Upper lobe of left lung (tissue), 6 donors: ENCODE results near the gene ADARB1. TPM values are rescaled to one million over a fixed set of nuclear protein-coding genes. Genes with fewer than 3 reads are reported as not detected.

Experiments used
- ATAC-seq, 2 donors: fragments of 200-7000 bp; cut with Tn5 transposase; one replicate each; pipeline ENCODE4 v1.9.1; 2022; ENCODE audit warnings: mild to moderate bottlenecking in 2 of 2, moderate library complexity in 2 of 2; ENCODE audit not compliant: low FRiP score in 2 of 2
- DNase-seq, 2 donors: peaks; one replicate each; pipeline ENCODE4 v3.0.0-alpha.2; 2019 to 2020
- H3K27ac ChIP-seq, 4 donors: fragments of 200-600 bp; sonication (generic); one replicate each; pipeline ENCODE4 v1.5.1; 2016 to 2019
- H3K27me3 ChIP-seq, 4 donors: fragments of 200-600 bp; sonication (generic); one replicate each; pipeline ENCODE4 v1.5.1; 2017 to 2019
- H3K36me3 ChIP-seq, 4 donors: fragments of 200-600 bp; sonication (generic); one replicate each; pipeline ENCODE4 v1.5.1; 2016 to 2019
- H3K4me1 ChIP-seq, 4 donors: fragments of 200-600 bp; sonication (generic); one replicate each; pipeline ENCODE4 v1.5.1; 2018 to 2019
- H3K4me3 ChIP-seq, 4 donors: fragments of 200-600 bp; sonication (generic); one replicate each; pipeline ENCODE4 v1.5.1; 2017 to 2019; ENCODE audit warnings: mild to moderate bottlenecking in 2 of 4, moderate library complexity in 1 of 4
- H3K9me3 ChIP-seq, 4 donors: fragments of 200-600 bp; sonication (generic); one replicate each; pipeline ENCODE4 v1.5.1; 2018 to 2019
- CTCF ChIP-seq, 6 experiments: fragments of 450-650 bp in 4 of 6; fragments of 200-600 bp in 2 of 6; sonication (generic) in 2 of 6; IDR thresholded peaks; one replicate each; pipeline ENCODE4 v1.5.1; 2016 to 2019; ENCODE audit warnings: antibody characterized with exemption in 6 of 6
- EP300 ChIP-seq, 4 donors: sonication (generic); formaldehyde crosslinking; IDR thresholded peaks; one replicate each; pipeline ENCODE4 v1.5.1; 2017; ENCODE audit warnings: antibody characterized with exemption in 4 of 4, control low read depth in 2 of 4
- POLR2A ChIP-seq, 4 donors: fragments of 450-650 bp; IDR thresholded peaks; one replicate each; pipeline ENCODE4 v1.5.1; 2016 to 2017; ENCODE audit warnings: antibody characterized with exemption in 4 of 4, mild to moderate bottlenecking in 2 of 4
- POLR2AphosphoS5 ChIP-seq, 2 donors: sonication (generic); formaldehyde crosslinking; IDR thresholded peaks; one replicate each; pipeline ENCODE4 v1.5.1; 2017; ENCODE audit warnings: antibody characterized with exemption in 2 of 2
- WGBS, 2 donors: methylation state at CpG; one replicate each; pipeline ENCODE4 v1.1.5; 2017 to 2018; 5-methylcytosine and 5-hydroxymethylcytosine counted together
- total RNA-seq, 6 donors: library from RNA; depleted of rRNA in 4 of 6; stranded (reverse); fragments of >200 nt in 4 of 6; gene quantifications; one replicate each; pipeline versions ENCODE4 v1.1.0 to v1.2.1, GENCODE V29; 2016 to 2021
- donor health status: DM: no; HTN: no; CAD: no; lungs with moderate emphysema.
- donor health status: DM: no; HTN: yes; CAD: no; lungs with severe emphysema.

The ADARB1 gene
- total RNA-seq, 6 donors from 2014 or later: 26.5 to 94.3 (median 42.4) TPM

GRCh38 chr21:45069085-45069484, 5.3 kb upstream of the ADARB1 start:
- 91 to 95% methylated on average over 11 of the region's 11 CpGs for WGBS, 2 donors
- ATAC-seq (no peak), DNase-seq (no peak)
- H3K4me1 ChIP-seq: peaks cover 4 to 11% (median 7%) of the 10 kb centered on the region in 4 donors
- H3K27me3 ChIP-seq: no peaks in the 10 kb centered on the region
- no peak for TF ChIP-seq EP300 (IDR thresholded peaks at IDR 0.05)
- TF ChIP-seq POLR2AphosphoS5 (IDR thresholded peaks at IDR 0.05): no peak
- no peak for TF ChIP-seq CTCF (IDR thresholded peaks at IDR 0.05)
- no peak for TF ChIP-seq POLR2A (IDR thresholded peaks at IDR 0.05)
- no peaks in the 10 kb centered on the region for H3K9me3 ChIP-seq
- no peak overlapping the region for H3K4me3 ChIP-seq
- no peaks in the 10 kb centered on the region for H3K36me3 ChIP-seq
- no peak overlapping the region for H3K27ac ChIP-seq

- H3K27me3 ChIP-seq: no peaks in the 10 kb centered on the region
- peaks cover 4 to 10% (median 6%) of the 10 kb centered on the region in 4 donors for H3K4me1 ChIP-seq
- TF ChIP-seq CTCF (IDR thresholded peaks at IDR 0.05) (no peak), POLR2AphosphoS5 (IDR thresholded peaks at IDR 0.05) (no peak), EP300 (IDR thresholded peaks at IDR 0.05) (no peak), POLR2A (IDR thresholded peaks at IDR 0.05) (no peak)
- no peak overlapping the region for H3K4me3 ChIP-seq
- H3K9me3 ChIP-seq: no peaks in the 10 kb centered on the region
- no peak for ATAC-seq
- H3K36me3 ChIP-seq: no peaks in the 10 kb centered on the region
- no peak overlapping the region for H3K27ac ChIP-seq
- DNase-seq: no peak
- WGBS, 2 donors: 75 to 81% methylated on average over 5 of the region's 5 CpGs
These were observed 4.7 kb upstream of the ADARB1 start for GRCh38 chr21:45069711-45070110.

- 88 to 90% methylated on average over 21 to 24 of the region's 24 CpGs for WGBS, 2 donors
- DNase-seq (no peak), ATAC-seq (no peak)
- no peaks in the 10 kb centered on the region for H3K27me3 ChIP-seq
- TF ChIP-seq POLR2A (IDR thresholded peaks at IDR 0.05) (no peak), CTCF (IDR thresholded peaks at IDR 0.05) (no peak), POLR2AphosphoS5 (IDR thresholded peaks at IDR 0.05) (no peak), EP300 (IDR thresholded peaks at IDR 0.05) (no peak)
- H3K4me1 ChIP-seq: peaks cover 8 to 25% (median 15%) of the 10 kb centered on the region in 4 donors
- no peaks in the 10 kb centered on the region for H3K36me3 ChIP-seq
- H3K4me3 ChIP-seq: no peak overlapping the region
- no peaks in the 10 kb centered on the region for H3K9me3 ChIP-seq
- no peak overlapping the region for H3K27ac ChIP-seq
These were observed 3.1 kb upstream of the ADARB1 start for GRCh38 chr21:45071078-45071873.

GRCh38 chr21:45071874-45072737, 2.3 kb upstream of the ADARB1 start:
- 95 to 97% methylated on average over 17 to 31 of the region's 32 CpGs for WGBS, 2 donors
- TF ChIP-seq POLR2AphosphoS5 (IDR thresholded peaks at IDR 0.05): no peak
- no peak for TF ChIP-seq POLR2A (IDR thresholded peaks at IDR 0.05)
- peaks cover 8 to 27% (median 16%) of the 10 kb centered on the region in 4 donors for H3K4me1 ChIP-seq
- H3K27me3 ChIP-seq: no peaks in the 10 kb centered on the region
- DNase-seq: no peak
- no peaks in the 10 kb centered on the region for H3K36me3 ChIP-seq
- no peak overlapping the region for H3K4me3 ChIP-seq
- no peak overlapping the region for H3K27ac ChIP-seq
- no peak for ATAC-seq
- H3K9me3 ChIP-seq: no peaks in the 10 kb centered on the region

GRCh38 chr21:45072738-45073300, 1.6 kb upstream of the ADARB1 start:
- WGBS, 2 donors: 90 to 94% methylated on average over 28 to 29 of the region's 29 CpGs
- ATAC-seq (no peak), DNase-seq (peak in 1 of 2 donors; percentile 76)
- Histone ChIP-seq H3K36me3 (no peaks in the 10 kb centered on the region), H3K9me3 (no peaks in the 10 kb centered on the region), H3K4me1 (peaks cover 8 to 28% (median 16%) of the 10 kb centered on the region in 4 donors), H3K27ac (no peak overlapping the region), H3K27me3 (no peaks in the 10 kb centered on the region), H3K4me3 (peak overlapping the region in 2 of 4 donors; percentile 98 to 99)
- TF ChIP-seq EP300 (IDR thresholded peaks at IDR 0.05) (no peak), POLR2AphosphoS5 (IDR thresholded peaks at IDR 0.05) (no peak), POLR2A (IDR thresholded peaks at IDR 0.05) (no peak), CTCF (IDR thresholded peaks at IDR 0.05) (no peak)
